NCI-H1092 treated with DMSO at 0.1 percent for 48 hours (cell line): ENCODE measurements around the gene PLA2G12B.
"Not testable (repeated sequence)": the region's sequence is repeated elsewhere in the genome, so short reads cannot be mapped to it uniquely, and the experiment has no call there.

Experiments
- DNase-seq: peaks from one replicate; lab custom pipeline; 2025; lab: John Stamatoyannopoulos, UW

Gene PLA2G12B

GRCh38 chr10:72935361-72935760, 19.2 kb downstream of the PLA2G12B start:
- no peak for DNase-seq

GRCh38 chr10:72932259-72933015, 22.2 kb downstream of the PLA2G12B start:
- DNase-seq, result no peak

- DNase-seq, result no peak
Measured at GRCh38 chr10:72930276-72930675, 24.3 kb downstream of the PLA2G12B start.

- DNase-seq, result no peak
Measured at GRCh38 chr10:72928798-72929197, 25.8 kb downstream of the PLA2G12B start.

- no peak for DNase-seq
Measured at GRCh38 chr10:72927485-72927884, 27.1 kb downstream of the PLA2G12B start.

GRCh38 chr10:72925951-72926465, 28.6 kb downstream of the PLA2G12B start:
- DNase-seq, result no peak

GRCh38 chr10:72924351-72924750, 30.3 kb downstream of the PLA2G12B start:
- DNase-seq, result no peak

GRCh38 chr10:72921147-72921683, 33.4 kb downstream of the PLA2G12B start:
- not testable (repeated sequence) for DNase-seq

GRCh38 chr10:72918352-72918751, 36.3 kb downstream of the PLA2G12B start:
- no peak for DNase-seq

GRCh38 chr10:72917803-72918332, 36.7 kb downstream of the PLA2G12B start:
- not testable (repeated sequence) for DNase-seq

- not testable (repeated sequence) for DNase-seq
Measured at GRCh38 chr10:72917201-72917600, 37.4 kb downstream of the PLA2G12B start.

GRCh38 chr10:72913287-72913686, 41.3 kb downstream of the PLA2G12B start:
- no peak for DNase-seq

- DNase-seq, result no peak
Measured at GRCh38 chr10:72912736-72913135, 41.9 kb downstream of the PLA2G12B start.

GRCh38 chr10:72911758-72912157, 42.8 kb downstream of the PLA2G12B start:
- no peak for DNase-seq

- no peak for DNase-seq
Measured at GRCh38 chr10:72910705-72911104, 43.9 kb downstream of the PLA2G12B start.

GRCh38 chr10:72906446-72906845, 48.2 kb downstream of the PLA2G12B start:
- DNase-seq, result no peak

- DNase-seq, result no peak
Measured at GRCh38 chr10:72904806-72905205, 49.8 kb downstream of the PLA2G12B start.

GRCh38 chr10:72903941-72904446, 50.6 kb downstream of the PLA2G12B start:
- DNase-seq, result not testable (repeated sequence)

GRCh38 chr10:72899545-72899944, 55.1 kb downstream of the PLA2G12B start:
- no peak for DNase-seq

GRCh38 chr10:72898616-72899015, 56.0 kb downstream of the PLA2G12B start:
- DNase-seq, result no peak

GRCh38 chr10:72895236-72895850, 59.3 kb downstream of the PLA2G12B start:
- DNase-seq, result no peak

GRCh38 chr10:72893136-72893798, 61.3 kb downstream of the PLA2G12B start, which contains the start of gene OIT3:
OIT3 (plus strand) TSS chr10:72893739; CDS start chr10:72893799, 60 bp downstream.
- no peak for DNase-seq
